ENCODE measurements around the gene TACC3.

TACC3 gene

DNA sequence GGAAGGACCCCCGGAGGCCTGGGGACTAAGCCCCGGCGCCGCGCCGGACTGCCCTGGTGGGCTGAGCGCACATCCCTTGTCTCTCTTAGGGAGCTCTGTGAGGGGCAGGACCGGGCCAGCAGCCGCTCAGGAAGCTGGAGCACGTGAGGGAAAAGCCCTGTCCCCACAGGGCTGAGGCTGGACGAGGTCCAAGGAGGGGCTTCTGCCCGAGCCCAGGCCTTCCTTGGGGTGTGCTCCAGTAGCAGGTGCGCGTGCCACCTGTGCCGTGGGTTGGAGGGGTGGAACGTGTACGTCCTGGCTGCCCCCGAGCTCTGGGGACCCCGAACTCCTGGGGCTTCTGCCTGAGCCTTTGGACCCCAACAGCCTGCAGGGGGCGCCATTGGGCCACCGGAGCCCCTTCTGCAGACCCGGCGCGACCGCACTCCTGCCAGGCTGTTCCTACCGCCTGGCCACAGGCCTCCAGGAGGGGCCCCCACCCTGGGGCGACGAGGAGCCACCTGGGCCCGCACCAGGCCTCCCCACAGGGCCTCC, 27.2 kb downstream of the TACC3 start:
- DNase-seq, result peak; percentile 81

DNA sequence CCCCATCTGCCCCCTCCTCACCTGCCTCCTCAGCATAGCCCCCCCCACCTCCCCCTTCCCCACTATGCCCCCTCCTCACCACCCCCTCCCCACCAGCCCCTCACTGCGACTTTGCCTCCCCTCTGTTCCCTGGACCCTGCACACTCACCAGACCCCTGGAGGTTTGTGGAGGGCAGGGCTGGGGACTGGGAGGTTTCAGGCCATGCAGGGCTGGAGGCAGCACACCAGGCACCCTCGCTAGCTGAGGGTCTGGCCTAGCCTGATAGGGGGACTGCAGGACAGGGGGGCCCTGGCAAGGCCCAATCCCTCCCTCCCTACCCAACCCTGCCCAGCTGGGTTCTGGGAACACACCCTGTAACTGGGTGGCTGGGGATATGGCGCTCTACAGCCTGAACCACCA, 28.0 kb downstream of the TACC3 start:
- DNase-seq, result no peak

GRCh38 chr4:1749826-1750225, 28.5 kb downstream of the TACC3 start:
- no peak for DNase-seq

DNA sequence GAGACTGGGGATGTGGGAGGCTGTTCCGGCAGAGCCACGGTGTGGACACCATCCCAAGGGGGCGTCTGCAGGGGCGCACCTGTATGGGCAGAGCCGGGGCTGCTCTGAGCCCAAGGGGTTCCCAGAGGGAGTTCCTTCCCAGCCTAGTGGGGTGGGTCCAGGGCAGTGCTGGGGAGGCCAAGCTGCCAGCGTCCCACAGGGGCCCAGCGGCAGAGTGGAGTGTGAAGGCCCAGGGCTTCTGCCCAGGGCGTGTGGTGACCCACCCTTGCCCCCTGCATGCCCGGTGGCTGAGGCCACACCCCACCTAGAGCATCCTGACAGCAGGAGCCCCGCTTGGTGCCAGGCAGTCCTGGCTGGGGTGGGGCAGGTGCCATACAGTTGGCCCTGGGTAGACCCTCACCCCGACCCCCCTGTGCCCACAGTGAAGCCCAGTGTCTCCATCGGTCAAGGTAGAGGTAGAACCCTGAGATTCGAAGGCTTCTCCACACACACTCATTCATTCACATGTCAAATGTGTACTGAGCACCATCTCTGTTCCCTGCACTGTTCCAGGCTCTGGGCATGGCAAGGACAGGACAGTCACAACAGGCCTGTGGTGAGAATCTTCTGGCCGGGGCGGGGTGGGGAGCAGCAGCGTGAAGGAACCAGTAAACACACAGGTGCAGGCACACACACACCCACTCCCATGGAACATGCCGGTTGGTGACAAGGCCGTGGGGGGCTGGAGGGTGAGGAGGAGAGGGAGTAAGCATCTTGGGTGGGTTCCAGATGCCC, 29.2 kb downstream of the TACC3 start:
- no peak for DNase-seq

DNA sequence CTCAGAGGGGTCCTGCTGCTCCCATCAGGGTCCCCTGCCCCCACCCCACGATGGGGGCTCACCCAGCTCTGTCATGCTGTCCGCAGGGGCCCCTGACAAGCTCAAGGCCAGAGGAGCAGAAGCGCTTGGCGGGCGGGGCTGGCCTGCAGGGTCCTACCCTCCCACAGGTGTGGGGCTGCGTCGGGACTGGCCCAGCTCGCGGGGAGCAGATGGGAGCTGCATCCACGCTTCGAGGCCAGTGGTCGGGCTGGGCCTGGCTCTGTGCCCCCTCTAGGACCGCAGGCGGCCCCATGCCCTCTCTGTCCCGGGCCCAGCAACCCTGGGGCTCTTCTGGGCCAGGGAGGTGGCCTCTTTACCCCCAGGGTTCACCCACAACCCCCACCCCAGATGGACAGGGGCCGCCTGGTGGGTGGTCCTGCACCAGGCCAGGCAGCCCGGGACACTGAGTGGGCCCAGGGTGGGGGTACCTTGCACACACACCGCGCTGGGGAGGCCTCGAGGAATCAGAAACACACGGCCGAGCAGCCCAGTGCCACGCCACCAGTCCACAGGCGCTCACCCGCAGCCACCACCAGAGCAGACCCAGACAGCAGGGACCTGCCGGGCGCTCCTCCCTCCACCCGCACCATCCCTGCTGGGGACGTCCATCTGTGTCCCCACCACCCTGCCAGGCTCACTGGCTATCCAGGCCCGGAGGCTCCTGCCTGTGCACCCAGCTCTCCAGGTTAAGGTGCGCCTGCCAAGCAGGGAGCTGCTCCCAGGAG, 30.0 kb downstream of the TACC3 start:
- no peak for DNase-seq

- DNase-seq, result no peak
These were observed 30.6 kb downstream of the TACC3 start for GRCh38 chr4:1751919-1752283.

DNA sequence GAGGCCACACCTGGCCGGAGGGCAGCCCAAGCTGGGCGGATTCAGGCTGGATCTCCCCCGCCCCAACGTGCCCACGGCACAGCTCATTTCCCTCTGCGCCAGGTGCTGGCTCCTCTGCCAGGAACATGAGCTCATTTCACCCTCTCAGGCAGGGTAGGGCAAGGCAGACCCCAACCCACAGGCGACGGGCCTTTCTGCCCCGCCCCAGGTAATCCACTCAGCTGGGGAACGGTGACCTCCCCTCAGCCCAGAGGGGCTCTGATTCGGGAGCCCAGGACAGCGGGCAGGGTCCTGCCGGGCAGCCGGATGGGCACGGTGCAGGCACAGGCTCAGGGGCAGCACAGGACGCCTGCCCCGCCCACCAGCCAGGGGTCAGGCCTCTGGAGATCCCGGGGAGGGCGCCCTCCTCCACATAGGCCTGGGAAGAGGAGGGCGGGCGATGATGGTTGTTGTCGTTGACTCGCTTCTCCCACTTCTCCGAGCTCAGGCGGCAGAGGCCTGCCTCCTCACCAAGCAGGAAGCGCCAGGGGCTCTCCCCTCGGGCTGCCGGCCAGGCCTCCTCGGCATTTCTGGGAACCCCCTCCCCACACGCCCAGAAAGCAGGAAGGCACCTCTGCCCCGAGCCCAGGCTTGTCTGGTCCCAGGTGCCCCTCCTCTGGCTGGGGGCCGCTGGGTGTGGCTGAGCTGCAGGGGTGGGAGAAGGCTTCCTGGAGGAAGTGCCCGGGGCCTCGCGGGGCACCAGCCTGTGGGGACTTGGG, 31.1 kb downstream of the TACC3 start:
- DNase-seq, result no peak

- DNase-seq, result no peak
These were observed 32.0 kb downstream of the TACC3 start for GRCh38 chr4:1753294-1753696.

DNA sequence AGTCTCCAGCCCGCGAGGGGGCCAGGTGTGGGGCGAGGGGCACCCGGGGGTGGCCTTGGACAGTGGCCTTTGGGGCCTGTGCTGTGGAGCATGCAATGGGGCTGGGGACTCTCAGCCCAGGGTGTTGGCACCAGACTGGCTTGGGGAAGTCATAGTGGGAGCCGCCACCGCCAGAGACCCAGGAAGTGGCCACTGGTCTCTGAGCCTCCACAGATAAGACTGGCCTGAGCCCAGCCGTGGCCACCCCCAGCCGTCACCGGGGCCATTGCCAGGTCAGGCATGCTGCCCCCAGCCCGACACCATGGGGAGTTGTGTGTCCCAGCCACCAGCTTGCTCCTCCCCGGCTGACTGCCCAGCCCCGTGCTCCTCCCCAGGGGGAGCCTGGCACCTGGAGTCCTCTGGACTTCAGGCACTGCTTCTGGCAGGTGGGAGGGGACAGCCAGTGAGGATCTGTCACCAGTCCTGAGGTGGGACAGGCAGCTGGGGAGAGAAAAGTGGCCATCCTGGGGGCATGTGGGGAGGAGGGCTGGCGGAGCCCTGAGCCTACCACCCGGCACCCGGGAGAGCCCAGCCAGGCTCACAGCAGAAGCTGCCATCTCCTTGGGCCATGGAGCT, 32.5 kb downstream of the TACC3 start:
- DNase-seq, result no peak

DNA sequence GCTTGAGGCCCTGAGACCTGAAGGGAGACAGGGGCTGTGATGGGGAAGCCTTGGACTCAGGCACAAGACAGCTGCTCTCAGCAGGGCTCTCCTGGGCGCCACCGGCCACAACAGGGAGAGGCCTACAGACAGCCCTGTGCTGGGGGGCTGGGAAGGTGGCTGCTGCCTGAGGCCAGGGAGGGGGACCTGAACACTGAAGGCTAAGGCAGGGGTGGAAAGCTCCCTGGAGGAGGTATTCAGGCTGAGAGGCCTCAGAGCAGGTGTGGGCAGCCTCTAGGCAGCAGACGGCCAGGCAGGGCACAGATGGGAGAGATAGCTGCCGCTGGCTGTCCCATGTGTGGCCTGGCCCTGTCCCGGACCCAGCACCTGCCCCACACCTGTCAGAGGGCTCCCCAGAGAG, 33.0 kb downstream of the TACC3 start:
- DNase-seq, result no peak

DNA sequence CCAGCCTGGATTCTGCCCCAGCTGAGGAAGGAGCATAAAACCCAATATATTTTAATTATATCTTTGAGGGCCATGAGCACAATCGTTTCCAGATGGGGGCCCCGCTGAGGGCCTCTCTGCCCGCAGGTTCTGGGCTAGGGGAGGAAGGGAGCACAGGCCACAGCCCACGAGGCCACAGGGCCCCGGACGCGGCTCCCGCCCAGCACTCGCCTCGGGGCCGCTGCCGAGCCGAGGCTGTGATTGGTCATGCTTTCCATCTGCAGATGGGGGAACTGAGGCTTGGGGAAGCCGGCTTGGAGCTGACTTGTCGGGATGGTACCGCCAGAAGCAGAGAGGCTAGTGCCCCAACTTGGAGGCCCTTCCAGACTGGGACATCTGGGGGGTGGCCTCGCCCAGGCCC, 34.0 kb downstream of the TACC3 start:
- no peak for DNase-seq

DNA sequence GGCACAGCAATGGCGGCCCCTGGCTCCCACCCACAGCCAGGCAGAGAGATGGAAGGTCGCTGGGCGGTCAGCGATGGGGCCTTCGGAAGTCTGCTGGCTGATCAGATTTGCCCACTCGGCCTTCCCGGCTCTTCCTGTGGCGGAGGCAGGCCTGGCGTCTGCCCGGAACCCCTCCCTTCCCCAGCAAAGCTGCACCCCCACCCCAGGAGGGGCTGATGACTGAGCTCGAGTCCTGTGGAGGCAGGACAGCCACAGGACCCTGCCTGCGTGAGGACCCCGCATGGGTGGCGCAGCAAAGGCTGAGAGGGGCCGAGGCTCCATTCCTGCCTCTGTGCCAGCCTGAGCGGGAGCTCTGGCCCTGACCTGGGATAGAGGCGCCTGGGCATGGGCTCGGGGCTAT, 34.8 kb downstream of the TACC3 start:
- DNase-seq, result no peak

DNA sequence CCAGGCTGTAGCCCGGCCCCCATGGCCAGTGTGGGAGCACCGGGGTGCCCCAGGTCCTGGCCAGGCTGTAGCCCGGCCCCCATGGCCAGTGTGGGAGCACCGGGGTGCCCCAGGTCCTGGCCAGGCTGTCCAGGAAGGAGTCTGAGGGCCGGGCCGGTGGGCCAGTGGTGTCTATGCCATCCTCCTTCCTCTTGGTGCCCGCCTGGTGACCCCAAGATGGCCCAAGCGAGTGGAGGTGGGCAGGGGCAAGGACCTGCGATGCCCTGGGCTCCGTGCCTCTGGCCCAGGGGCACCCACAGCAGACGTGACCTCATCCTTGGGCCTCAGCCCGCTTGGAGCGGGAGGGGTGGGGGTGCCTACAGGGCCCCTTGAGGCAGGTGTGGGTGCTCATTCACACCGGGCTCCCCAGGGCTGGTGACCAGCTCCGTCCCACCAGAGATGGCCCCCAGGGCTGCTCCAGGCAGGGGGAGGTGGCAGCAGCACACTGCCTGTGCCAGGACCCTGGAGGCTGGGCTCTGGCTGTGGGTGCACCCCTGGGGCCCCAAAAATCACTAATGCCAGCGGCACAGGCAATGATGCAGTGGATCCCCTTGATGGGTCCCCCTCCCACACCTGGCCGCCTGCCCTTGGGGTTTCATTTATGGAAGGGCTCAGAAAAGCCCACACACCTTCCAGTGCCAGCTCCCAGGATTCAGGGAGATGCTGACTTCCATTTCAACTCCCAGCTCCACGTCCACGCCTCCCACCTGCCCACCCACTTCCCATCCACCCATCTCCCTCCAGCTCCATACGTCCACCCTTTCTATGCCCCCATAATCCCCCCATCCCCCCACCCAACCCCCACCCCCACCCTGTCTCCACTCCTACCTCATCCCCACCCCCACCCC, 35.8 kb downstream of the TACC3 start:
- no peak for DNase-seq

DNA sequence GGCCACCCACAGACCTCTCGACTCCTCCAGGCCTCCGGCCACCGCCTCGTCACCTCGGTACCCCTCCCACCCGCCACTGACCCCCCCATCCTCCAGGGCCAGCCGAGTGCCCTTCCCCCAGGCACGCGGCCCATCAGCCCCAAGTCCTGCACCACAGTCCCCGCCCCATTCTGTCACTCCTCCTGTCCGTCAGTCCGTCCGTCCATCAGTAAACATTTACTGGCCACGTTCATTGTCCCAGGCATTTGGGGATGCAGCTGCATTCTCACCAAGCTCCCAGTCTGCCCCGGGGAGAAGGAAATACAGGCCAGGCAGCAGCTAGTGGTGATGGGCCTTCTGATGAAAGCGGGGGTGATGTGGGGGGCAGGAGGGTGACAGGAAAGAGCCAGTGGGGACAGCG, 36.5 kb downstream of the TACC3 start:
- no peak for DNase-seq

DNA sequence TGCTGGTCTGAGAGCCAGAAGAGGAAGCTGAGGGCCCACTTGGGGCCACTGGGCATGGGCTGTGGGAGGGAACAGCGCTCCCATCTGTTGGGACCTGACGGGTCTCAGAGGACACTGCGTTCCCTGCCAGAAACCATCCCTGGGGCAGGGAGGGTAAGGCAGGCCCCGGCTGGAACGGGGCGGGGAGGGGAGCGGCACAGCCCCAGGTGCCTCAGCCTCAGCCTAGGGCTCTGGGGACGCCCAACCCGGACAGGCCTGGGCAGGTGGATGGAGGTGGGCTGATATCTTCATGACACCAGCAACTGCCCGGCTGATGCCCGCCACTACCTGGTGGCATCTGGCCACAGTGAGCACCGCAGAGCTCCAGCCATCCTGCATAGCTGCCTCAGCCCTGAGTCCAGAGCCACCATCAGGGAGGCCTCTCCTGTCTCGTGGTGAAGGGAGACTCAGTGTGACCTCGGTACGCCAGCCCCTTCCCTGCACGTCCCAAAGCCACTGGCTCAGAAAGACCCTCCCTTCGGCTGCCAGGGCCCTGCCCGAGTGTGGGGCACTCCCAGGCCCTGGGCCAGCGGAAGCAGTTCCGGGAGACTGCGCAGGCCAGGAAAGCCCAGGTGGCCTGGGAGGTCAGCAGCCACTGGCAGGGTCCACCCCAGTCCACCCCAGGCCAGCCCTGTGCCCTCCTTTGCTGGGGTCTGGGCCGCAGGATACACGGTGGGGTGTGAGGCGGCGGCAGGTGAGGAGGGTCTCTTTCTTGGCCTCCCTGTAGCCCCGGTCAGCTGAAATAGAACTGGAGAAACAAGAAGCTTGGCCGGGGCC, 37.2 kb downstream of the TACC3 start:
- DNase-seq, result no peak

GRCh38 chr4:1759170-1759817, 38.0 kb downstream of the TACC3 start:
- no peak for DNase-seq

- no peak for DNase-seq
These were observed 38.5 kb downstream of the TACC3 start for GRCh38 chr4:1759818-1760223.

- no peak for DNase-seq
These were observed 39.3 kb downstream of the TACC3 start for GRCh38 chr4:1760521-1761071.

- no peak for DNase-seq
These were observed 39.9 kb downstream of the TACC3 start for GRCh38 chr4:1761130-1761689.

All from activated naive CD4-positive, alpha-beta T cell treated with anti-CD3 and anti-CD28 coated beads, Interleukin-2, amount 50 U/mL, for 16 hours (primary cell).